HG03460 (cell line): ENCODE data around the gene KIAA1217.
A peak's percentile ranks its signal among the peaks of the same experiment; 100 is the strongest.
"Not testable (repeated sequence)": the region's sequence is repeated elsewhere in the genome, so short reads cannot be mapped to it uniquely, and the experiment has no call there.

ENCODE experiments used
- ATAC-seq: cut with Tn5 transposase; IDR thresholded peaks from one replicate; pipeline ENCODE4 v1.9.1; 2021; ENCODE audit not compliant: unreplicated experiment

KIAA1217 gene

GRCh38 chr10:24434961-24435360 is 226.0 kb downstream of the KIAA1217 start:
- no peak for ATAC-seq

- ATAC-seq = no peak
Measured at GRCh38 chr10:24435374-24435773, 226.4 kb downstream of the KIAA1217 start.

- ATAC-seq = no peak
Measured at GRCh38 chr10:24437302-24437701, 228.4 kb downstream of the KIAA1217 start.

- no peak for ATAC-seq
Measured at GRCh38 chr10:24438800-24439199, 229.9 kb downstream of the KIAA1217 start.

GRCh38 chr10:24439935-24440334 is 231.0 kb downstream of the KIAA1217 start:
- ATAC-seq = no peak

- no peak for ATAC-seq
Measured at GRCh38 chr10:24440817-24441797, 232.2 kb downstream of the KIAA1217 start.

- no peak for ATAC-seq
Measured at GRCh38 chr10:24442234-24442633, 233.3 kb downstream of the KIAA1217 start.

GRCh38 chr10:24442641-24443174 is 233.8 kb downstream of the KIAA1217 start:
- ATAC-seq = not testable (repeated sequence)

GRCh38 chr10:24444337-24444736 is 235.4 kb downstream of the KIAA1217 start:
- ATAC-seq = no peak

- not testable (repeated sequence) for ATAC-seq
Measured at GRCh38 chr10:24445958-24446357, 237.0 kb downstream of the KIAA1217 start.

- no peak for ATAC-seq
Measured at GRCh38 chr10:24446739-24447138, 237.8 kb downstream of the KIAA1217 start.

- no peak for ATAC-seq
Measured at GRCh38 chr10:24448351-24448999, 239.5 kb downstream of the KIAA1217 start.

- peak; percentile 74 for ATAC-seq
Measured at GRCh38 chr10:24449321-24449740, 240.4 kb downstream of the KIAA1217 start.

- ATAC-seq = no peak
Measured at GRCh38 chr10:24449769-24450310, 240.9 kb downstream of the KIAA1217 start.

- ATAC-seq = no peak
Measured at GRCh38 chr10:24451325-24451820, 242.4 kb downstream of the KIAA1217 start.

GRCh38 chr10:24452030-24452429 is 243.1 kb downstream of the KIAA1217 start:
- no peak for ATAC-seq

GRCh38 chr10:24453404-24453830 is 244.5 kb downstream of the KIAA1217 start:
- ATAC-seq = no peak

- no peak for ATAC-seq
Measured at GRCh38 chr10:24453973-24454372, 245.0 kb downstream of the KIAA1217 start.

GRCh38 chr10:24455447-24455846 is 246.5 kb downstream of the KIAA1217 start:
- ATAC-seq = no peak

GRCh38 chr10:24456322-24456721 is 247.4 kb downstream of the KIAA1217 start:
- no peak for ATAC-seq

GRCh38 chr10:24457661-24458318 is 248.9 kb downstream of the KIAA1217 start:
- ATAC-seq = no peak
